GM23248 (cell line): ENCODE data around the gene CST4.
"Not testable (repeated sequence)": the region's sequence is repeated elsewhere in the genome, so short reads cannot be mapped to it uniquely, and the experiment has no call there.

ENCODE experiments used
- EZH2 ChIP-seq: fragments of 200-600 bp; sonication (generic); IDR thresholded peaks from 2 replicates; pipeline ENCODE4 v1.6.1; 2018; ENCODE audit warnings: antibody characterized with exemption, mild to moderate bottlenecking; ENCODE audit not compliant: insufficient read depth, poor library complexity, severe bottlenecking
- EZH2phosphoT487 ChIP-seq: fragments of 200-600 bp; sonication (generic); IDR thresholded peaks from 2 replicates; pipeline ENCODE4 v1.6.1; 2018; ENCODE audit warnings: antibody characterized with exemption, moderate library complexity, mild to moderate bottlenecking, low read depth; ENCODE audit not compliant: insufficient read depth

DNA sequence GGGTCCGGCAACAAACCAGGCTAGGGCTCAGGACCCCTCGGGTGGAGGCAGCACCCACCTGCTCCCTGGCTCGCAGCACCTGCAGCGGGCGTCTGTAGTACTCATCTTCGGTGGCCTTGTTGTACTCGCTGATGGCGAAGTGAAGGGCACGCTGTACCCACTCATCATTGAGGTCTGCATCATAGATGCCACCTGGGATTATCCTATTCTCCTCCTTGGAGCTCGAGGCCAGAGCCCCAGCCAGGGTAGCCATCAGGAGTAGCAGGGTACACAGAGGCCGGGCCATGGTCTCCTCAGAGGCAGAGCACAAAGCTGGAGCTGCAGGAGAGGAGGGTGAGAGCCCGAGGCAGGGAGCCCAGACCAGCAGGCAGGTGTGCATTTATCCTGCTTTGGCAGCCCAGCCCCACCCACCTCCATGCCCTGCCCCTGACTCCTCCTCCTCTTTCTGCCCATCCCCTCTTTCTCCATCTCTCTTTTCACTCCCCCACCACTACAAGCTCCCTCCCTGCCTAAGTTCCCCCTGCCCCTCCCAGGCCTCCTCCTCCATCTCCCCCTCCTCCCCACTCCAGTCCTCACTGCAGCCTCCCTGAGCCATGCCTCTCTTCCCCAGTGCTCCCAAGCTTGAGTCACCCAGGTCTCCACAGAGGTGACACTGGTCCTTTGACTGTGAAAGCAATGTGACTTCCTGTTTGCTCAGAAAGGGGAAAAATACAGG, at the start of gene CST4:
- not testable (repeated sequence) for TF ChIP-seq EZH2, EZH2phosphoT487
